GM19397 (cell line): Measurements from ENCODE around the gene RUBCN.
"Not testable (repeated sequence)": the region's sequence is repeated elsewhere in the genome, so short reads cannot be mapped to it uniquely, and the experiment has no call there.

Experiments used
- ATAC-seq: cut with Tn5 transposase; IDR thresholded peaks from one replicate; pipeline ENCODE4 v1.9.1; 2021; ENCODE audit warnings: mild to moderate bottlenecking, moderate library complexity; ENCODE audit not compliant: unreplicated experiment

Gene RUBCN

GRCh38 chr3:197661234-197661834 is 75.4 kb downstream of the RUBCN start:
- not testable (repeated sequence) for ATAC-seq

GRCh38 chr3:197659701-197660100 is 77.0 kb downstream of the RUBCN start:
- ATAC-seq: not testable (repeated sequence)

- not testable (repeated sequence) for ATAC-seq
Measured at GRCh38 chr3:197659144-197659543, 77.6 kb downstream of the RUBCN start.

- not testable (repeated sequence) for ATAC-seq
Measured at GRCh38 chr3:197658706-197659105, 78.0 kb downstream of the RUBCN start.

GRCh38 chr3:197657541-197658292 is 79.0 kb downstream of the RUBCN start:
- ATAC-seq: not testable (repeated sequence)

GRCh38 chr3:197656960-197657359 is 79.7 kb downstream of the RUBCN start:
- not testable (repeated sequence) for ATAC-seq

GRCh38 chr3:197656129-197656528 is 80.6 kb downstream of the RUBCN start:
- not testable (repeated sequence) for ATAC-seq

- ATAC-seq: peak; percentile 28
Measured at GRCh38 chr3:197654998-197655330, 81.7 kb downstream of the RUBCN start.

- peak; percentile 95 for ATAC-seq
Measured at GRCh38 chr3:197654090-197654997, 82.4 kb downstream of the RUBCN start.

GRCh38 chr3:197652860-197653259 is 83.8 kb downstream of the RUBCN start:
- ATAC-seq: not testable (repeated sequence)

- ATAC-seq: not testable (repeated sequence)
Measured at GRCh38 chr3:197647649-197648048, 89.1 kb downstream of the RUBCN start.

GRCh38 chr3:197647191-197647590 is 89.5 kb downstream of the RUBCN start:
- ATAC-seq: not testable (repeated sequence)

- not testable (repeated sequence) for ATAC-seq
Measured at GRCh38 chr3:197646294-197646693, 90.4 kb downstream of the RUBCN start.

- ATAC-seq: not testable (repeated sequence)
Measured at GRCh38 chr3:197637556-197637955, 99.1 kb downstream of the RUBCN start.

- ATAC-seq: not testable (repeated sequence)
Measured at GRCh38 chr3:197631989-197632388, 104.7 kb downstream of the RUBCN start.

GRCh38 chr3:197630766-197631165 is 105.9 kb downstream of the RUBCN start:
- not testable (repeated sequence) for ATAC-seq

- not testable (repeated sequence) for ATAC-seq
Measured at GRCh38 chr3:197629286-197629685, 107.4 kb downstream of the RUBCN start.

- peak; percentile 78 for ATAC-seq
Measured at GRCh38 chr3:197627772-197628523, 108.8 kb downstream of the RUBCN start.

GRCh38 chr3:197627158-197627771 is 109.4 kb downstream of the RUBCN start:
- ATAC-seq: peak; percentile 41
